Left renal pelvis (tissue), 4 donors: ENCODE measurements around the gene OR2F1. TPM values are rescaled to one million over a fixed set of nuclear protein-coding genes. Genes with fewer than 3 reads are reported as not detected.

Experiments used
- DNase-seq, 4 donors: peaks; one replicate each; pipeline ENCODE4 v3.0.0-alpha.2; 2013; ENCODE audit warnings: low read depth in 4 of 4, low spot score in 3 of 4
- polyA plus RNA-seq, 4 donors: library from polyadenylated mRNA; unstranded; fragments of 120-200 nt; gene quantifications; one replicate each; pipeline ENCODE4 v1.2.1, GENCODE V29; 2013; ENCODE audit not compliant: insufficient read length in 4 of 4

The OR2F1 gene, protein sequence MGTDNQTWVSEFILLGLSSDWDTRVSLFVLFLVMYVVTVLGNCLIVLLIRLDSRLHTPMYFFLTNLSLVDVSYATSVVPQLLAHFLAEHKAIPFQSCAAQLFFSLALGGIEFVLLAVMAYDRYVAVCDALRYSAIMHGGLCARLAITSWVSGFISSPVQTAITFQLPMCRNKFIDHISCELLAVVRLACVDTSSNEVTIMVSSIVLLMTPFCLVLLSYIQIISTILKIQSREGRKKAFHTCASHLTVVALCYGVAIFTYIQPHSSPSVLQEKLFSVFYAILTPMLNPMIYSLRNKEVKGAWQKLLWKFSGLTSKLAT
- under 1 TPM in 2 of 4 donors, not detected in 2; 0.15 to 0.18 TPM for polyA plus RNA-seq

DNA sequence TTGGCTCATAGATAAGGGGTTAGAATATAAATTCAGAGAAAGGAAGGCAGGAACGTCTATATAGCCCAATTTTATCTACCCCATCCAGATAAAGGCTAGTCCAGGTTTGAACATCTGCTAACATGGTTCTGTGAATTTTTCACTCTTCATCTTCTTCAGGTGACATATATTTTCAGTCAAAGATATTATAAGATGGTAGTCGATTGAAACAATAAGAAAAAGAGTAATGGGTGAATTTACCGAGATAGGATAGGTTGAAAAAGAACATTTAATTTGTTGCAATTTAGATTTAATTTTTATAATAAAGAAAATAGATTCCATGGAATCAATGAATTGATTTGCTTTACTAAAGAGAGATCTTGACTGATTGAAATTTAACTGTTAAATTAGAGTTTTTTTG, at the start of gene OR2F1:
Gene OR2F1, plus strand, starts transcription at position 301 of the 400 bp plus-strand sequence. CDS start 5,127 bp downstream, outside the sequence.
- DNase-seq, result no peak

DNA sequence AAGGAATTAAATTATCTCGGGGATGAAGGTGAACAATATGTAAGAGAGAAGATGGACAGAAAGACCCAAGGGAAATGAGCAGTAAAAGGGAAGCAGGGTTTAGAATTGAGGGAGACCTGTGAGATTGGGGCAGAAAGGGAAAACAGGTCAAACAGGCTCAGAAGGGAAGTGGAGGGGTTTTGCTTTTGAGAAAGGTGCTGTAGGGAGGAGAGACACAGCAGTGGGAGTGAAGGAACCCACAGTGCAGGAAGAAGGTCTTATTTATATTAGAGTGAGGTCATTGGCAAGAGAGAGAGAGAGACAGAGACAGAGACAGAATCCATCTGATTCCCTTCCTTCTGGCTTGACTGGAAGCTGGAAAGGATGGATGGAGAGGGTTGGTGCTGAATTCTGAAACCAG, 49.1 kb upstream of the OR2F1 start:
- DNase-seq, result no peak

DNA sequence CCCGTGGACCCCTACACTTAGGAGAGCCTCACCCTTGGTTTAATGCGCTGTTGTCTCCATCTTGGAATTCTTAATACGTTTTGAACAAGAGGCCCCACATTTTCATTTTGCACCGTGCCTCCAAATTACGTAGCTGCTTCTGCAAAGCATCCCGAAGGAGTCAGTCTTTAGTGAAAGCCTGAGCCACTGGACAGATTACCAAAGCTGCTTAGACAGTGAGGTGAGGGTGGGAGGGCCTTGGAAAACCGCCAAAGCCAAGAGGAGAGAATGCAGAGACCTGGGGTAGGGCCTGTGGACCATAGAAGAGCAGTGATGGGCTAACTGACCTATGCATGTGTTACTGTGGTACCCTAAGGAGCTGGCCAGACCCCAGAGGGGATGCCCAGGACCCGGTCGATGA, 48.5 kb upstream of the OR2F1 start:
- no peak for DNase-seq

DNA sequence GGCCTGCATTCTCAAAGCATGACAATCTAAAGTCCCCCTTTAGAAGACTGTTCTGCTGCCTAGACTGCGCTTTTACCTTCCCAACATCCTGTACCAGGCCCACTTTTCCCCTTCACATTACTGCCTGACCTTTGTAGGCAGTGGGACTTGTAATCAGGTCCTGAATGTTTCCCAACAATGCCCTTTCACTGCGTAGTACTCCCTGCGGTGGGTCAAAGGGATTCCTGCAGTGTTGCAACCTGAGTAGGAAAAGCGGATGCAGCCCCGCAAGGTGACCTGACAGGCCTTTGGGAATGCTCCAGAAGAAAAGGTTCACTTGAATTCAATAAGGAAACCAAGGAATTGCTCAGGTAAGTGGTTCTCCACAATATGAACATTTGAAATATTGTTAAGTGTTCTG, 47.7 kb upstream of the OR2F1 start:
- no peak for DNase-seq

DNA sequence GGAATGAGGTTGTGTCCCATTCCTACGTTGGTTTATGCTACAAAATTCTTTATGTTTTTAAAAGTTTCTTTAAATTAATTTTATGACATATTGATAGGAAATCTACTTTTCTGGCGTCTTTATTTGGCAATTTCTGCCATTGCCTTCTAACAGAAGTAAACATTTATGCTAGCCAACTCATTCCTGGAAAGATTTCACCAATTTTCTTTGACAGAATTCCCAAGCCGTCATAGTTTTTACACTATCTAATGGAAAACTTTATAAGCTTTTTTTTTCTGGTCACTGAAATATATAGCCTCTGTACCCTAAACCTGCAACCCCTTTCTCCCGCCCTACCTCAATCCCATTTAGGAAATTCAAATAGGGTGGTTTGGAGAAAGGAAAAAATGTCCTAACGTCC, 46.5 kb upstream of the OR2F1 start:
- DNase-seq, result no peak

DNA sequence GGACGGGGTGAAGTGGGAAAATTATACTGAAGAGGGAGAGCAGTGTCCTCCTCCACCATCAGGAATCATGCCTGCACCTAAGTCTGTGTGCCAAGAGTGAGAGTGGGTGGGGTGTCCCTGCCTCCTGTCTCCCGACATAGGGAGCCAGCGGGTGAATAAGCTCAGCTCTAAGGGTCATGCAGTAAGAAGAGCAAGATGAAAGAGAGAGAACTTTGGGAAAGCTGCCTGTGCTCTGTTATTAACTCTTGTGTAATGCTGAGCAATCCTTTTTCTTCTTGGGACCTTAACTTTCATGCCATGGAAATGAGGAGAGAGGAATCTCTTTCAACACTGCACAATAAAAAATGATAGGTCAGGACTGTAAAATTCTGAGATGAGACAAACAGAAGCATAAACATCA, 44.8 kb upstream of the OR2F1 start:
- no peak for DNase-seq

DNA sequence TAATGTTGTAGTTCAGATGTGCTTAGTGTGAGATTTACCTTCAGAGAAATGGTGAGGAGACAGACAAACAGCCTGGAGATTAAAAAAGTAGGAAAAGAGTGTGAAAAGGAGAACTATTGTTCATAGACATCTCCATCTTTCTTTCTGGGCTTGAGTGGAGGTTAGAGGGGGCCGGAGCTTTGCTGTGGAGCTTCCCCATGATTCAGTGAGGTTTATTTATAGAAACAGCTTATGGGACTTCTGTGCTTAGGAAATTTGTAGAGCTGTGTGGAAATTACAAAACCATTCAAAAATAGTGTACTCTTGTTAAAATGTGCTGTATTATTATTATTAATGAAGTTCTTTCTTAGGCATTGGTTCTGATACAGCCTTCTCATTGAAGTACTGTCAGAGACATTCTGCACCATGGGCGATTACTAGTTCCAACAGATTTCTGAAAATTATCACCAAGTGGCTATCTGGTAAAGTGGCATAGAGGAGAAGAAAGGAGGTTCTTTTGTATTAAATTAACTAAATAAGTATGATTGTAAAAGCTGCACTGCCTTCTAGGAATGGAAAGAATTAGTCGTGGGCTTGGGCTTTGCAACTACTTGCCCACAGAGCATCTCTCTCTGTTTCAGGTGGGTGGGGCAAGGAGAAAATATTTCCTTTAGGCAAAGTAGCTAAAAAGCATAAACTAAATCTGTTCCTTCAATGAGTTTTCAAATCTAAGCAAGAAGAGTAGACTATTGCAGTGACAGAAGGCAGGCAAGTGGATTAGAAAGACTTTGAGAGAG, 44.0 kb upstream of the OR2F1 start:
- no peak for DNase-seq

DNA sequence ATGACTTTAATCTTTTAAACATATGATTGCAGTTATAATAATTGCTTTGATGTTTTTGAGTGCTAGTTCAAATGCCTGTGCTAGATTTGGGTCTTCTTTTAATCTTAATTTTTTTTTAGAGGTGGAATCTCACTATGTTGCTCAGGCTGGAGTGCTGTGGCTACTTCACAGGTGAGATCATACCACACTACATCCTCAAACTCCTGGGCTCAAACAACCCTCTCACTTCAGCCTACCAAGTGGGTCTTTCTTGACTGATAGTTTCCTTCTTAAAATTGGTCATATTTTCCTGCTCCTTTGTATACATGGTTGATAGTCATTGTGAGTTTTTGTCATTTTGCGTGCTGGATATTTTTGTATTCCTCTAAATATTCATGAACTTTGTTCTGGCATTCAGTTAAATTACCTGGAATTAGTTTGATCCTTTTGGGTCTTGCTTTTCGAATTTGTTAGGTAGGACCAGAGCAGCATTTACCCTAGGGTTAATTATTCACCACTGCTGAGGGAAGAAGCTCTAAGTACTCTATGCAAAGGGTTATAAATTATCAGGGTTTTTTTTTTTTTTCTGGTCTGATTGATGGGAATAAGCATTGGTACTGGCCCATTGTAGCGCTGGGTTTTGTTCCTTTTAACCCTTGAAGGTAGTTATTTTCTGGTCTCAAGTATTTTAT, 40.6 kb upstream of the OR2F1 start:
- DNase-seq, result no peak

DNA sequence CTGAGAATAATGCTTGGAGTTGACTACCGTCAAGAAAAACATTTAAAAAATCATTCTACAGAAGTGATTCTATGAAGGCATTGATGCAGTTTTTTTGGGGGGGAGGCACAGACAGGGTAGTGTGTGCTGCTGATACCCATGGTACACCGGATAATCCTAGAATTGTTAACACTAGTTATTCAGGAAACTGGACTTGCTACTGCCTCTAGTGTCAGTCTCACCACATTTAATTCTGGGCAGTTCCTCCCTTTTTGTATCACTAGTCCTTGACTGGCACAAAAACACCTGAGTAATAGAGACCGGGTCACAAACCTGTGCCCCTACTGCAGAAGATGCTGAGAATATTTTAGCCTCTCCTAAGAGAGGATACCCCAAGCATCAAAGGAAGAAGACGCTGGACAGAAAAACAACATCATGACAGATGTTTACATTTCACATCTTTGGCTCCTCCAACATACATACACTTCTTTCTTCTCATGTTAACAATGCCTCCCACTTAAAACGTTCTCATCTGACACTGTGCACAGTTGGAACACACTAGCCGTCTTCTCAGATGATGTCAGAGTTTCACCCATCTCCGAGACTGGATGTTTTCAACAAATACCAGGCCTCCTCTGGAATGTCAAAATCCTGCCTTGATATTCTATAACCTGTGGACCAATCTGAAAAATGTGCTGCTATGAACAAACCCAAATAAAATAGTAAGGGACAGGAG, 39.5 kb upstream of the OR2F1 start:
- no peak for DNase-seq

DNA sequence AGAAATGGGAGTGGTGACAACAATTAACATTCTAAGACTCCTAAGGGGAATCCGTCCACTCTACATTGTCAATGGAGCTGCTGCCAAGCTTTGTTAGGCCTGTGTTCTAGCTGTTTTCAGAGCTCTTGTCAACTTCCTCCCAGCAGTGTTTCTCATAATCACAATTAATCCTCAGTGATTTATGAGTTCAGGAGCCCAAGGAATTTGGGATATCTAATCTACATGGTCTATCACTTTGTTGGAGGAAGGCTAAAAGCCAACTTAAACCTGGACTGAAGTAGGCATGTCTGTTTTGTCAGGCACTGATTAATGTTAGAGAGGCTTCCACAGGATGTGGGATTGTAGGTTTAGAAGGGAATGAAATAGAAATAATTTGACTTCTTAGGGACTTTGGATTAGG, 29.8 kb upstream of the OR2F1 start:
- DNase-seq, result no peak

DNA sequence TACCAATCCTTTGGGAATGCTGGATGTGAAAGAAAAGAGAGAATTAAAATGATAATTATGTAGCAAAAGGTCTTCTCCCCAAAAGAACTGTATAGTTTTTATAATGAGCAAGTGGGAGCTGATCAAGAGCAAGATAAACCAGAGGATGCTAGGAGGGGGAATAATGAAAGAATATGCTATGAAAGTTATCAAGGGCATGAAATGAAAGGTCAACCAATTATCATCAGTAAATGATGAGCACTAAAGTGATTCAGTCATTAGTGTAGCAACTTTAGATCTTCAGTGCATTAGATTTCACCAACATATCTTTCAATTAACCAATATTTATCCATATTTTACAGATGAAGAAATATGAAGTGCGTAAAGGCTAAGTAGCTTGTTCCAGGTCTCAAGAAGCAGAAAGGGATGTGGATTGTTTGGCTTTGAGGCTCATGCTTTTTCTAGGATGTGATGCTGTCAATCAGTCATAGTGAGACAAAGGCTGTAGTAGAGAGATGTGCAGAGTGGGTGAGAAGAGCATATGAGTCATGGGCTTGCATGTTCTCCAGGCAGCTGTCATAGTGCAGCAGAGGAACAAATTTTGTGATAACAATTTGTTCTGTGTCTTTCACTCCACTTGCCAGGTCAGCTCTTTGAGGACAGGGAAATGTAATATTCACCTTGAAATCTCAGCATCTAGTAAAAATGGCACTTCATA, 25.3 kb upstream of the OR2F1 start:
- no peak for DNase-seq

DNA sequence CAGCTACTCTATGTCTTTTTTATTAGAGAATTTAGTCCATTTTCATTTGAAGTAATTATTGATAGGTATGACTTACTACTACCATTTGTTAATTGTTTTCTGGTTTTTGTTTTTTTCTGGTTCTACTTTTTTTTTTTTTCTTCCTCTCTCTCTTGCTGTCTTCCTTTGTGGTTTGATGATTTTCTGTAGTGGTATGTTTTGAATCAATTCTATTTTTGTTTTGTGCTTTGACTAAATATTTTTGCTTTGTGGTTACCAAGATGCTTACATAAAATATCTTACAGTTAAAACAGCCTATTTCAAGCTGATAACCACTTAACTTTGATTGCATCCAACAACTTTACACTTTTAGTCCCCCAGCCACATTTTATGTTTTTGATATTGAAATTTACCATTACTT, 22.9 kb upstream of the OR2F1 start:
- DNase-seq, result no peak

DNA sequence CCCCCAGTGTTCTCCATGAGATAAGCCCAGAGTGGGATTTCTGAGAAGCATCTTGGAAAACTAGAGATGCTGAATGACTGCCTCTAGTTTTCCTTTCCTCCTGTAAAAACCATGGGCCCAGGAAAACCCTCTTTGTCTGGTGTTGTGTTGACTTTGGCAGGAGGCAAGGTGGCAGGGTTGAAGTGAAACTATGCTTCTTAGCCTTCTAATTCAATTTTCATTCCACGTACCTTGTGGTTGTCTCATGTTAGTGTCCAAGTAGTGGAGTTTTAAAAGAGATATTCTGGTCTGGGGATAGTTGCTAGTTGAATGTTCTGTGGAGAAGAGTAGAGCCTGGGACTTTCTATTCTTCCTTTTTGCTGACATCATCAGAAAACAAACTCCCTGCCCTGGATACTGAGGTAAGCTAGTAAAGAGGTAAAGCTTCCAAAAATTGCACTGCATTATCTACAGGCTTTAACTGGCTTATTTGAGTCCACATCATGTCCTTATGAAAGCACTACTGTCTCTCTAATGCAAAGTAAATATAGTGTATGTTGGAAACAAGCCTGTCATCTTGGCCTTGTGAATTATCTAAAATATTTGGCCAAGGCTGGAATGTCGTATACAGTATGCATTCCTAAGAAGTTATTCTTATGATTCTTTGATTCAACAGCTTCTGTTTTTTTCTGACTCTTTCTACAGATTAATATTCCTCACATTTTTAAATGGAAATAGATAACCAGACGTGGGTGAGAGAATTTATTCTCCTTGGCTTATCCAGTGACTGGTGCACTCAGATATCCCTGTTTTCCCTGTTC, 19.9 kb upstream of the OR2F1 start, which contains the start of gene OR2F2:
Gene OR2F2, plus strand, starts transcription at position 708 of the 800 bp plus-strand sequence. Its CDS starts 0 bp downstream, at position 708.
- DNase-seq, result peak in 1 of 4 donors; percentile 1

DNA sequence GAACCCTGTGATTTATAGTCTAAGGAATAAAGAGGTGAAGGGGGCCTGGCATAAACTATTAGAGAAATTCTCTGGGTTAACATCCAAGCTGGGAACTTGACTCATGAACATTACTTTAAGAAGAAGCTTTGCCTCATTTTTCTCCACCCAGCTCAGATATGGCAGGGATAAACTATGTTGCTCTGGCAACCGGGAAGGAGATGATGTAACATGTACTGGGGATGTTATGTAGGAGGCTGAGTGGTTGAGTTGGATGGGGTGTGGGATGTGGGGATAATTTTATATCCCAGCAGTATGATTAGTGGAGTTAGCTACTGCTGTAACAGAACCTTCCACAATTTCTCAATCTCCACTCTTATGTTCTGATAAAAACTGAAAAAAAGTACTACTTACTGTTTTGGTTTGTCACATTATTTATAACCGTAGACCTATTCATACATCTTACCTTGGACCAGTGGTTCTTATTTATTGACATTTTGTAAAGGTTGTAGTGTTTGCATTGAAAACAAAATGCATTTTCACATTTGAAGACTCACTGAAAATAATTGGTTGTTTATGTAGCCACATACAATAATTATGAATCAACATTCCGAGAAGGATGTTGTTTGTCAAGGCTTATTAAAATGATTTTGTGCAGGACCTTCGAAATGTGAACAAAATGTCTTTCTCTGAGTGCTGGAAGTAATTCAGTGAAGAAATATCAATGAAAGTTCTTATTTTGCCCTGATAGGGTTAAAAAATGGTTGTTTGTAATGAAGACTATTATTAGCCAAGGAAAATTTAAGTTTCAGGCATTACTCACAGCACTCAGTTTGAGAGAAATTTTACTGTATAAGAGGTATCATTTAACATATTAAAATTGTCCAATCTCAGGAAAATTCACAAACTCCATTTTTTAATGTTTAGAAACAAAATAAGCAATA, 18.3 kb upstream of the OR2F1 start:
- no peak for DNase-seq

DNA sequence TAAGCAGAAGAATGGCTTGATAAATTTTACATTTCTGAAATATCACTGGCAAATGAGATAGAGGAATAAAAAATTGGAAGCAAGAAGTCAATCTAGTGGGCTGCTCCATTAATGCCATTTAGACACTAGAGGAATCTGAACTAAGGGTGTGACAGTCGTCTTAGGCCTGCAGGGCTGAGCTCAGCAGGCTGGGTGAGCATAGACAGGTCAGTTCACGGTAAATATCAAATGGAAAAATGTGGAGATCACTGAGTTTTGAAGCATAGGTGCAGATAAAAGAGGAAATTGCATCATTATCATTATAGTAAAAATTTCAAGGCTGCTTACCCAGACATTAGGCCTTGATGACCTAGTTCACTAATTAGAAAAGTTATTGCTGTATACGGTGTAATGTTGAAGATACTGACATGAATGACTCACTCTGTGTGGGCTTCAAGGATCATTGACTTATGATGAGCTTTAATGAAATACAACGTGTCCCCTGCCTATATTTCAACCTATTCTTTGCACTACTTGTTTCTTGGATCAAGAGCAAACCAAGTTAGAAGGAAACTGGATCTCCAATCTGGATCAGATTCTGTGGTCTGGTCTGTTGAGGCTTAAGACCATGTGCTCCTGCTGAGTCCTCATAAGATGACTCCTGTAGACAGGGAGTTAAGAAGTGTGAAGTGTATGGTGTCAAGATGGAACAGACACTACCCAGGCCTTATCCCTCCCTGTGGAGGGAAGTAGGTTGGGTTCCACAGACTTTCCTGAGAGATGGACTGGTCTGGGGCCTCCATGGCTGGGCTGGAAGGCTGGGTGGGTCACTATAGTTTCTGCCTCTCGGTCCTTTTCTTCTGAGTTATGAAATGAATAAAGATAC, 16.0 kb upstream of the OR2F1 start:
- no peak for DNase-seq

DNA sequence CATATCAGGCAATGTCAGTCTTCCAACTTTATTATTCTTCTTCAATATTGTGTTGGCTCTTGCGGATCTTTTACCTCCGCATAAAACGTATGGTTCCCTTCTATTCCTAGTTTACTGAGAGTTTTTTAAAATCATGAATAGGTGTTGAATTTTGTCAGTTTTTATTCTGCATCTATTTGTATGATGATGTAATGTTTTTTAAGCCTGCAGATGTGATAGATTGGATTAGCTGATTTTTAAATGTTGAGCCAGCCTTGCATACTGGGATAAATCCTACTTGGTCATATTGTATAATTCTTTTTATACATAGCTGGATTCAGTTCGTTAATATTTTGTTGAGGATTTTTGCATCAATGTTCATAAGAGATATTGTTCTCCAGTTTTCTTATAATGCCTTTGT, 9.2 kb upstream of the OR2F1 start:
- DNase-seq, result no peak

DNA sequence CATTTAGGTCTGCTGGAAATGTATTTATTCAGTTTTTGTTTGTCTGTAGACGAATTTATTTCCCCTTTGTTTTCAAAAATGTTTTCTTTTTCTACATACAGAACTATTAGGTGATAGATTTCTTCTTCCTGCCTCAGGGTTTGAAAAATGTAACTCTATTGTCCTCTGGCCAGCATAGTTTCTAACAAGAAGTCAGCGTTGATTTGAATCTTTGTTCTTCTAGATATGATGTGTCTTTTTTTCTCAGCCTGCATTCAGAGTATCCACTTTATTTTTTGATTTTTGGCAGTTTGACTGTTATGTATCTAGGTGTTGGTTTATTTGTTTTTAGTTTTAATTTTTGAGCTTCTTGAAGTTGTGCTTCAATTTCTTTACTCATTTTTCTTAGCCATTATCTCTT, 7.5 kb upstream of the OR2F1 start:
- DNase-seq, result no peak
